Gastrocnemius medialis (tissue), 4 donors: Measurements from ENCODE around the gene PRPF19.

Experiments used
- POLR2A ChIP-seq, 2 donors: fragments of 450-650 bp; IDR thresholded peaks; one replicate each; pipeline ENCODE4 v1.6.1; 2017; ENCODE audit warnings: antibody characterized with exemption in 2 of 2, mild to moderate bottlenecking in 2 of 2, moderate library complexity in 2 of 2
- TF ChIP-seq, protein P1 (sequence below), 5 experiments: fragments of 450-650 bp in 3 of 5; fragments of 200-600 bp in 2 of 5; sonication (generic) in 2 of 5; IDR thresholded peaks in 4 of 5; conservative IDR thresholded peaks in 1 of 5; 1 replicate in 4 of 5; 2 replicates in 1 of 5; pipeline ENCODE4 v1.5.1; 2016 to 2019; ENCODE audit warnings: antibody characterized with exemption in 5 of 5, mild to moderate bottlenecking in 3 of 5, moderate library complexity in 3 of 5

DNA sequence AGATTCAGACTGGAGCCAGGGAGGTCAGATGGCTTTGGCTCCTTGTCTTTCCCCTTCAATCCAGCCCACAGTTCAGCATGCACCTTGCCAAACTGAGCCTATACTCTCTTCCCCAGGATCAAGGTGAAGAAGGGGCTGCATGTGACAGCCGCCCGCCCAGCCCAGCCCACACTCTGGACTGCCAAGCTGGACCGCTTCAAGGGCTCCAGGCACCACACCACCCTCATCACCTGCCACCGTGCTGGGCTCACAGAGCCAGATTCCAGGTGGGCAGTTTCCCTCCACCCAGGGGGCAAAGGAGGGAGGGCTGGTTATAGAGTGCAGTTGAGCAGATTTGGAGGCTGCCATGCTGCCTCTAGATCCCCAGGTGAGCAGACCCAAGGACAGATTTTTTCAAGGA is 24.0 kb upstream of the PRPF19 start:
- TF ChIP-seq, protein P1, sequence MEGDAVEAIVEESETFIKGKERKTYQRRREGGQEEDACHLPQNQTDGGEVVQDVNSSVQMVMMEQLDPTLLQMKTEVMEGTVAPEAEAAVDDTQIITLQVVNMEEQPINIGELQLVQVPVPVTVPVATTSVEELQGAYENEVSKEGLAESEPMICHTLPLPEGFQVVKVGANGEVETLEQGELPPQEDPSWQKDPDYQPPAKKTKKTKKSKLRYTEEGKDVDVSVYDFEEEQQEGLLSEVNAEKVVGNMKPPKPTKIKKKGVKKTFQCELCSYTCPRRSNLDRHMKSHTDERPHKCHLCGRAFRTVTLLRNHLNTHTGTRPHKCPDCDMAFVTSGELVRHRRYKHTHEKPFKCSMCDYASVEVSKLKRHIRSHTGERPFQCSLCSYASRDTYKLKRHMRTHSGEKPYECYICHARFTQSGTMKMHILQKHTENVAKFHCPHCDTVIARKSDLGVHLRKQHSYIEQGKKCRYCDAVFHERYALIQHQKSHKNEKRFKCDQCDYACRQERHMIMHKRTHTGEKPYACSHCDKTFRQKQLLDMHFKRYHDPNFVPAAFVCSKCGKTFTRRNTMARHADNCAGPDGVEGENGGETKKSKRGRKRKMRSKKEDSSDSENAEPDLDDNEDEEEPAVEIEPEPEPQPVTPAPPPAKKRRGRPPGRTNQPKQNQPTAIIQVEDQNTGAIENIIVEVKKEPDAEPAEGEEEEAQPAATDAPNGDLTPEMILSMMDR (IDR thresholded peaks at IDR 0.05 in 4 of 5, conservative IDR thresholded peaks at IDR 0.05 in 1 of 5) = no peak
- no peak for TF ChIP-seq POLR2A (IDR thresholded peaks at IDR 0.05)
